ENCODE data around the gene KISS1.
A peak's percentile ranks its signal among the peaks of the same experiment; 100 is the strongest.

The KISS1 gene

GRCh38 chr1:204217648-204218000 is 21.3 kb upstream of the KISS1 start:
- DNase-seq = no peak

- no peak for DNase-seq
These were observed 20.8 kb upstream of the KISS1 start for GRCh38 chr1:204216880-204217647.

DNA sequence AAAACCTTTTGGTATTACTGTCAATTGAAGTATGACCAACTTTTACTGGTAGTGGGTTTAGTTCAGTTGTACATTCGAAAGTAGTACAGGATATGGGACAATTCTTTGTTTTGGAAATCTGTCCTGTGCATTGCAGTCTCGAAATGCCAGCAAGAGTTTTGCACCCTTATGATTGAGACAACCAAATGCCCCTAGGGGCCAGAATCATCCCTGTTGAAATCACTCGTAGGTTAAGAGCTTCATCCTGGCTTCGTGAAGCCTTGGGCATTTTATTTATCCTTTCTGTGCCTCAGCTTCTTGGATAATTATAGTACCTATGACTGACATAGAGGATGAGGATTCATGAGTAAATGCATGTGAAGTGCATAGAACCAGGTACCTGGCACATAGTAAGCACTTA is 19.9 kb upstream of the KISS1 start:
- DNase-seq = no peak

DNA sequence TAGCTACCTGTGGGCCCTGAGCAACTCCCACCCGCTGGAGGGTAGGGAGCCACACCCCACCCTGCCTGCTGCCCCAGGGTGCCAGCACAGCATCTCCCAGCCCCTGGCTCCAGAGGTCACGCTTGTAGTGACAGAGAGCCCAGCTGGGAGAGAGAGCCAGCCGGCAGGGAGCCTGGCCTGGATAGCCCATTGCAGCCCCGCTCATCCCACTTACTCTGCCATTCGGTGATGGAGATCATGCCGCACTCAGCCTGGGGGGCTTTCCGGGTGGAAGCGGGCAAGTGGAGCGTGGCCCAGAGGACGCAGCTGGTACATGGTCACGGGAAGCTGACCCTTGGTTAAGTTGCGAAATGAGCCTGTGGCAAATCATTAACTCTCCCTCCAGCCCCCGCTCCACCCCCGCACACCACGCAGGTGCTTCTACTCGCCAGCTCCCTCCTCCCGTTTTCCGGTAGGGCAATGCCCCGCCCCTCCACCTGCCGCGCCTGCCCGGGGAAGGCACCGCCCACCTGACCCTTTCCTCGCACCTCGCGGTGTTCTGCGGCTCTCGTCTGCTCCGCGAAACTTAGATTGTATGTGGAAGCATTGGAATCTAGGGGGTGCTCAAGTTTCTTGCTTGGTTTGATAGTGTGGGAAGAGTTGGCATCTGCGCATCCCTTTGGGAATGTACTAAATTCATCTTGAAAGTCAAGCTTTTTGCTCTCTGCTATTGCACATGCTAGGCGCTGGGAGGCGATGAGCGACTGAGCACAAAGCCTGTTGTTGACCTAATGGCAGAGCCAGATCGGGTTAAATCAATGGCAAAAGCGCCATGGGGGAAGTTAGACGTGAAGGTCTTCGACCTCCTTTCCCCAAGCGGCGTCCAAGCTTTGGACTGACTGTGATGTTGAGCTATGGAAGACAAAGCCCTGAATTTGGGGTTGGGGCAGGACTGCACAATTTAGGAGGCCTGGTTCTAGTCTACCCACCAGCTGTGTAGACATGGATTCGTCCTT is 17.7 kb upstream of the KISS1 start, which contains the start of gene GOLT1A:
TSS of gene GOLT1A (minus strand) at position 321 of the 995 bp plus-strand sequence. CDS start at position 239, 82 bp downstream.
- DNase-seq = peak; percentile 68

DNA sequence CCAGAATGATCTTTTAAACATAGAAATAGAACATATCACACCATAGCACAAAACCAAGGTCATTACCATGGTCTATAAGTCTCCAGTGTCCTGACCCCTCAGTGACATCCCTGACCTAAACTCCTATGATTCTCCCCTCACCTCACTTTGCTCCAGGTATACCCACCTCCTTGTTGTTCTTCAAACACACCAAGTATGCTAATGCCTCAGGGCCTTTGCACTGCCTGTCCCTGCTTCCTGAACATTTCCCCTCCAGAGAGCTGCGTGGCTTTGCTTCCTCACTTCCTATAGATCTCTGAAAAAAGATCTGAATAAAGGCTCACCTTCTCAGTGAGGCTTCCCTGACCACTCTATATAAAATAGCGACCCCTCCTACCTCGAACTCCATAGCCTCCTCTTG is 16.4 kb upstream of the KISS1 start:
- DNase-seq = no peak

DNA sequence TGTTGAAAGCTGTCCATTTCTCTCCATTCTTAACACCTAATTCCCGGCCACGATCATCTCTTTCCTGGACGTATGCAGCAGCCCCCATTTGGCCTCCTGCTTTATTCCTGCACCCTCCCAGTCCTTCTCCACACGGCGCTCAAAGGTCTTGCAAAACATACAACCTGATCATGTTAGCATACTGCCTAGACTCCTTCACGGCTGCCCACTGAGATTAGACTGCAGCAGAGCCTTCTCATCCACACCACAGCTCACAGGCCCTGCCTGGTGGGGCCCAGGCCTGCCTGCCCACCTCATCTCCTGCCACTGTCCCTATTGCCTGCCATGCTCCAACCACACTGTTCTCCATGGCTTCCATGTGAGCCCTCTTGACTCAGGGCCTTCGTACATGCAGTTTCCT is 14.8 kb upstream of the KISS1 start:
- DNase-seq = no peak

DNA sequence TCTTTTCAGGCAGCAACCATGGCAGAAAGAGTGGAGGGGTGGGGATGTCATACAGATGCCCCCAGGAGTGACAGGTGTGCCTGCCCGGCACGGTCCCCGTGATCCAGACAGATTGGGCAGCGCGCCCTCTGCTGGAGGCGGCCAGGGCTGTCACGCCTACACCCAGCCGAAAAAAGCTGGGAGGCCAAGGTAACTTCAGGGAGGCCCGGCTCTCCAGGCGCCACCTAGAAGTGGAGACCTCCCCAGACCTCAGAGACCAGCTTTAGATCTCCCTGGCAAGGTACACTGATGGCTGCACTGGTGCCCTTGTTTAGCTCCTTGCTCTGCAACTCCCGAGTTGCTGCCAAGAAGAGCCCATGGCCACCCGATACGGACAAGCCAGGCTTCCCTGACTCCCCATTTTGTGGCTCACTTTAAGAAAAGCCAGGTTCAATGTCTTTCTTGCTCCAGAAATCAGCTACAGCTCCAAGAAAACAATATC is 10.9 kb upstream of the KISS1 start:
- DNase-seq = peak; percentile 80

- DNase-seq = no peak
These were observed 9.8 kb upstream of the KISS1 start for GRCh38 chr1:204206121-204206520.

- no peak for DNase-seq
These were observed 9.2 kb upstream of the KISS1 start for GRCh38 chr1:204205486-204205885.

- no peak for DNase-seq
These were observed 8.7 kb upstream of the KISS1 start for GRCh38 chr1:204204944-204205343.

DNA sequence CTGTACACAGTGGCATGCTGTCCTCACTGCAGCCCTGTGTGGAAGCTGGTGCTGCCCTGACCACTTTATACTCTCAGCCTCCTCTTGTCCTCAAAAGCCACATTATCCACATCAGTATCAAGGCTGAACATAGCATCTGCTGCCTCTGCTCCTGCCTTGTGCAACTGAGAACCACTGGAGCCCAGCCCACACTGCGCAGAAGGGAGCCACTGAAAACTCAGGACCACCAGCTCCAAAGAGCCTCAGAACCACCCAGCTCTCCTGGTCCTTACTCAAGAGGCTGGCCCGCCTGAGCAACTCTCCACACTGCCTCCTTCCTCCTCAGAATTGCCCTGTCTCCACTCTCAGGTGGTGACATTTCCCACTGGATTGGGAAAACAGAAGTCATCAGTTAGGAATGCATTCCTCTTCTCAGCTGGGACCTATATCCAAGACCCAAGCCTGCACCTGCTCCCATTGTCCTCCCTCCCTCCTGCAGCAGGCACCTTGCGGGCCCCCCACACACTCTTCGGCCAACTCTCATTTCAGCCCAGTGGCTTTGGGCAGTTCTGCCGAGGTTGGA is 7.0 kb upstream of the KISS1 start:
- DNase-seq = no peak

DNA sequence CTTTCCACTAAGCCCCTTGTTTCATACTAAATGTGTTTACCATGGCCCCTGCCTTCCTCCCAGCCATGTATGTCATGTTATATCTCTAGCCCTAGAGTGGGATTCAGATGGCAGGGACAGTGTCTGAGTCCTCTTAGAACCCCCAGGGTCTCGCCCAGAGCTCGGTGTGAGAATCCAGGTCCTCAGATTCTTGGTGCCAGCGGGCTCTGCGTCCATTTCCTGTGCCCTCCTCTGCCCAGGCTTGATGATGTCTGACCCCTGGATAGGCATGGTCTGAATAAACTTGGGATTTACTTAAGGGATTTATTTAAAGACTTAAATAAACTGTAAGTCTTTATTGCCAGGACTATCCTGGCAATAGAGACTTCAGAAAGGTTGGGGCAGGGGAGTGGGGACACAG is 6.2 kb upstream of the KISS1 start:
- DNase-seq = no peak

DNA sequence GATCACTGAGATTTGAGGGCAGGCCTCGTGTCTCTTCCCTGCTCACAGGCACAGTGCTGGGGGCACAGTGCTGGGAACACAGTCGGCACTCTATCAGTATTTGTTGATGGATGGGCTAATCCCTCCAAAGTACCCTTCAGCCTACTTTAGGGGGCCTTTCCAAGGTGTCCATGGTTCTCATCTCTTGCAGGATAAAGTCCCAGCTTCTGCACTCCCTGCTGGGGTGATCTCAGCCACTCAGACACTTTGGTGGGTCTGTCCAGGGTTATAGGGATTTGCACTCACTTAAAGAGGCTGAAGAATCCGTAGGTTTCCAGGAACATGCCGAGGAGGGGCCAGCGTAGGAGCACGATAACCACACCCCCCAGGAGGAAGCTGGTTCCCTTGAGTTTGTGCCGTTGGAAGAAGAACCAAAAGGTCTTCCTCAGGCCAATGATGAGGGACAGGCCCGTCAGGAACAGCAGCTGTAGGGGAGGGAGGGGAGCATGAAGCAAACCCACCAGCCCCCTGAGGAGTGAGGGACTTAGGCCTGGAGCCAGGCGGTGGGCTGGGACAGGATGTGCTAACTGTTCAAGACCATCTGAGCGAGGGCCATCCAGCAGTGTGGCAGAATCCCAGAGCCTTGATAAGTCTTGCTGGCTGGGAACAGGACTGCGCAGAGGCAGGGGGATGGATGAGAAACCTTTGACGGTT is 5.2 kb upstream of the KISS1 start:
- DNase-seq = no peak

GRCh38 chr1:204199579-204199978 is 3.3 kb upstream of the KISS1 start:
- DNase-seq = no peak

- no peak for DNase-seq
These were observed 2.4 kb upstream of the KISS1 start for GRCh38 chr1:204198348-204199340.

- DNase-seq = no peak
These were observed 777 bp upstream of the KISS1 start for GRCh38 chr1:204197068-204197467.

DNA sequence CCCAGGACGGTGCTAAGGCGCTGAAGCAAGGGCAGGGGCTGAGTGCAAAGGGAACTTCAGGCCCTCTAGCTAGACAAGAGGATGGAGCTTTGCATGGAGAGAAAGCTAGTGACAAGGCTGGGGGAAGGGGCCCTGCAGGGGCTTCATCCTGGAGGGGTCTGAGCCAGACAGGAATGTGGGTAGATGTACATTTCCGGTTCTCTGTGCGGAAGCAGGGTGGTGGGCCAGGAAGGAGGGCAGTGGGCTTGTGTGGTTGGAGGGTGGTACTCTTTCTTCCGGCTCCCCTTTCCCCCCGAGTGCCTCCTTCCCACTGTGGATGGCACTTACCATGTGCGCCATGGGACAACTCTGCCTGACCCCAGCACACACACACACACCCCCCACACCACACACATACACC is 1.5 kb downstream of the KISS1 start:
- DNase-seq = no peak

GRCh38 chr1:204194080-204194479 is 2.2 kb downstream of the KISS1 start:
- DNase-seq = no peak

- no peak for DNase-seq
These were observed 3.5 kb downstream of the KISS1 start for GRCh38 chr1:204192589-204193352.

DNA sequence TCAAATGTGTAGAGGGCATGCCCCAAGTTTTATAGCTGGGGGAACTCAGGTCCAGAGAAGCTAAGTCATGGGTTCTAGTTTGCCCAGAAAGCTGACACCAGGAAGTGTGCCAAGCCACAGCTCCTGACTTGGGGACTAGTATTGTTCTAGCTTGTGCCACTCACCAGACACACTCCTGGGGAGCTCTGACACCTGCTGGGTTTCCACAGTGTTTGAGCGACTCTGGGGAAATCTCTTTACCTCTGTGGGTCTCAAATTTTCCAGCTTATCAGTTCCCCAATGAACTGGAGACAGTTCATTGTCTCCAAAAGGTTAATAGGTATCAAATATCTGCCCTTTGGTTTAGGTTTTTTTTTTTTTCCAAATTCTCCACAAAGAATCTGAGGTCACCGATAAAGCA is 4.2 kb downstream of the KISS1 start:
- no peak for DNase-seq

DNA sequence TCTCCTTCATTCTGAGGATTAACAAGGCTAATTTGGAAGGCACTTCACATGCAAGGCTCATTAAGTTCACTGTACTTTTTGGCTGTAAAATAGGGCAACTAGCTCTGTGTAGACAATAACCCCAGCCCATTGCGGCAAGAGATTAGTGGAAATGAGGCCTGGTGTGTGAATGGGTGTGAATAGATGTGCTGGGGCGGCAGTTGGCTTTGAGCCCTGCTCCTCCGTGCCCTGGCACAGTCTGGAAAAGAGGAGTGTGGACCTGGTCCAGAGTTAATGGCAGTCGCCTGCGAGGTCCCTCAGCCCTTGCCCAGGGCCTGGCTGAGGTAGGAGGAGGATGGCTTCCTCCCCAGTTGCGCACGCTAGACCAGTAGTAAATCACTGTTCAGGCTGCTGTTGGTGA is 4.8 kb downstream of the KISS1 start:
- no peak for DNase-seq

Measured in CD4-positive, alpha-beta T cell treated with Interleukin-17A for 4 hours (primary cell).